Mammary epithelial cell (primary cell): ENCODE data around the gene CGA.

ENCODE experiments used
- EZH2 ChIP-seq: IDR thresholded peaks from 2 replicates; pipeline ENCODE4 v1.6.1; 2012; ENCODE audit warnings: low read length, inconsistent platforms, borderline replicate concordance
- TF ChIP-seq, protein P1 (sequence below), 2 donors: IDR thresholded peaks in 1 of 2; conservative IDR thresholded peaks in 1 of 2; 2 replicates each; pipeline ENCODE4 v1.5.1; 2011 to 2012; ENCODE audit warnings: inconsistent platforms in 2 of 2, low read length in 2 of 2, mild to moderate bottlenecking in 2 of 2, control low read depth in 1 of 2, low read depth in 1 of 2; ENCODE audit not compliant: insufficient read depth in 1 of 2; ENCODE audit errors: extremely low read depth in 1 of 2

DNA sequence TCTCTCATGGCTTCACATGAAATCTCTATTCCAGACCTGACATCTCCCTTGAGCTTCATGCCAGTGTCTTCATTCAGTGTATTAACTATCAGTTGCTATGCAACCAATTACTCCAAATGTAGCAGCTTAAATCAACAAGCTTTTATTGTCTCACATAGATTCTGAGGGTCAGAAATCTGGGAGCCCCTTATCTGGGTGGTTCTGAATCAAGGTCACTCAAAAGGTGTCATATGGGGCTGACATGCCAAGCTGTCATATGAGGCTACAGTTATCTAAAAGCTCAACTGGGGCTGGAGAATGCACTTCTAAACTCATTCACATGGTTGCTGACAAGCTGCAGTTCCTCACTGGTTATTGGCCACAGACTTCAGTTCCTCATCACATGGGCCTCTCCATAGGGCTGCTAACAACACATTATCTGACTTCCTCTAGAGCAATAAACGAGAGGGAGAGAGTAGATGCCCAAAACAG lies 7.3 kb upstream of the CGA start:
- TF ChIP-seq, protein P1, sequence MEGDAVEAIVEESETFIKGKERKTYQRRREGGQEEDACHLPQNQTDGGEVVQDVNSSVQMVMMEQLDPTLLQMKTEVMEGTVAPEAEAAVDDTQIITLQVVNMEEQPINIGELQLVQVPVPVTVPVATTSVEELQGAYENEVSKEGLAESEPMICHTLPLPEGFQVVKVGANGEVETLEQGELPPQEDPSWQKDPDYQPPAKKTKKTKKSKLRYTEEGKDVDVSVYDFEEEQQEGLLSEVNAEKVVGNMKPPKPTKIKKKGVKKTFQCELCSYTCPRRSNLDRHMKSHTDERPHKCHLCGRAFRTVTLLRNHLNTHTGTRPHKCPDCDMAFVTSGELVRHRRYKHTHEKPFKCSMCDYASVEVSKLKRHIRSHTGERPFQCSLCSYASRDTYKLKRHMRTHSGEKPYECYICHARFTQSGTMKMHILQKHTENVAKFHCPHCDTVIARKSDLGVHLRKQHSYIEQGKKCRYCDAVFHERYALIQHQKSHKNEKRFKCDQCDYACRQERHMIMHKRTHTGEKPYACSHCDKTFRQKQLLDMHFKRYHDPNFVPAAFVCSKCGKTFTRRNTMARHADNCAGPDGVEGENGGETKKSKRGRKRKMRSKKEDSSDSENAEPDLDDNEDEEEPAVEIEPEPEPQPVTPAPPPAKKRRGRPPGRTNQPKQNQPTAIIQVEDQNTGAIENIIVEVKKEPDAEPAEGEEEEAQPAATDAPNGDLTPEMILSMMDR (conservative IDR thresholded peaks at IDR 0.05 in 1 of 2, IDR thresholded peaks at IDR 0.05 in 1 of 2; ENCODE audit: extremely low read depth in 1 of 2, insufficient read depth in 1 of 2, low read depth in 1 of 2, low read length in 2 of 2) = no peak
- TF ChIP-seq EZH2 = no peak
